Smooth muscle cell (in vitro differentiated cells): ENCODE results near the gene ZNF581. TPM values are rescaled to one million over a fixed set of nuclear protein-coding genes. Genes with fewer than 3 reads are reported as not detected.

Experiments used
- DNase-seq: peaks from one replicate; lab custom pipeline; 2025; ENCODE audit not compliant: unreplicated experiment; lab: John Stamatoyannopoulos, UW
- H2AFZ ChIP-seq: fragments of 200-600 bp; sonication (generic); 2 replicates; pipeline ENCODE4 v1.6.0; 2016; ENCODE audit warnings: antibody characterized with exemption, low read depth, mild to moderate bottlenecking
- H3F3A ChIP-seq: fragments of 200-600 bp; sonication (generic); 2 replicates; pipeline ENCODE4 v1.6.0; 2017; ENCODE audit warnings: antibody characterized with exemption, low read depth
- H3K27ac ChIP-seq: fragments of 200-600 bp; sonication (generic); 2 replicates; pipeline ENCODE4 v1.5.1; 2016; ENCODE audit warnings: low read depth, mild to moderate bottlenecking
- H3K27me3 ChIP-seq: fragments of 200-600 bp; sonication (generic); 2 replicates; pipeline ENCODE4 v1.6.1; 2016; ENCODE audit warnings: low read depth, mild to moderate bottlenecking
- H3K36me3 ChIP-seq: fragments of 200-600 bp; sonication (generic); 2 replicates; pipeline ENCODE4 v1.5.1; 2016; ENCODE audit warnings: low read depth
- H3K4me1 ChIP-seq: fragments of 200-600 bp; sonication (generic); 2 replicates; pipeline ENCODE4 v1.5.1; 2016; ENCODE audit warnings: low read depth
- H3K4me2 ChIP-seq: fragments of 200-600 bp; sonication (generic); 2 replicates; pipeline ENCODE4 v1.6.0; 2016; ENCODE audit warnings: mild to moderate bottlenecking
- H3K4me3 ChIP-seq: fragments of 200-600 bp; sonication (generic); 2 replicates; pipeline ENCODE4 v1.5.1; 2016; ENCODE audit warnings: mild to moderate bottlenecking
- H3K79me2 ChIP-seq: fragments of 200-600 bp; sonication (generic); 2 replicates; pipeline ENCODE4 v1.6.0; 2016; ENCODE audit warnings: low read depth, mild to moderate bottlenecking
- H3K9ac ChIP-seq: fragments of 200-600 bp; sonication (generic); 2 replicates; pipeline ENCODE4 v1.6.0; 2016; ENCODE audit warnings: low read depth
- H3K9me3 ChIP-seq: fragments of 200-600 bp; sonication (generic); replicated peaks from 2 replicates; pipeline ENCODE4 v1.5.1; 2016; ENCODE audit warnings: low read depth
- H4K20me1 ChIP-seq: fragments of 200-600 bp; sonication (generic); 2 replicates; pipeline ENCODE4 v1.6.0; 2016; ENCODE audit warnings: low read depth
- WGBS: methylation state at CpG from one replicate; pipeline ENCODE4 v1.1.7; 2016; ENCODE audit warnings: low lambda C conversion rate; 5-methylcytosine and 5-hydroxymethylcytosine counted together
- polyA plus RNA-seq: library from polyadenylated mRNA; unstranded; fragments of >200 nt; fragmentation: Nextera tagmentation; extraction: Ambion mirVana; gene quantifications from 2 replicates; pipeline ENCODE4 v1.2.1, GENCODE V29; 2016
- total RNA-seq: library from RNA; depleted of rRNA; stranded (reverse); fragments of >200 nt; gene quantifications from 2 replicates; pipeline ENCODE4 v1.2.3, GENCODE V29; 2014
- TF ChIP-seq, protein P1 (sequence below): fragments of 200-600 bp; sonication (generic); IDR thresholded peaks from 2 replicates; pipeline ENCODE4 v1.5.1; 2017; ENCODE audit warnings: borderline replicate concordance, mild to moderate bottlenecking, antibody characterized with exemption; ENCODE audit not compliant: insufficient read depth, poor library complexity, severe bottlenecking

ZNF581 gene
- total and polyA plus RNA-seq, 2 experiments from 2014 or later = 10.0 to 21.4 TPM

DNA sequence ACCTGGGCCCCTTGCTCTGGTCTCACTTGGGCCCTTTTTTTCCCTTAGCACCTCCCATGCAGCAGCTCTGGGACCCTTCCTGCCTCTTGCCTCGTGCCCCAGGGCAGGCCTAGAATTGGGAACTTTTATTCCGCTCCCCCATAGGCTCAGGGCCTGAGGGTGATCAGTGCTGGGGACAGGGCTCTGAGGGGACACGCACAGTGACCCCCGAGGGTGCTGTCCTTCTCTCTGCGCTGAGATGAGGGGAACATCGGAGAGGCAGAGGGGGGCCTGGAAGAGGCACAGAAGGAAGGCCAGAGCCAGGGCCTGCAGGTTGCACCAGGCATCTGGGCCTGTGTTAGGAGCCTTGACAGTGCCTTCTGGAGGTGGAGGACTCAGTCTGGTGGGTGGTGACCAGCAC is 42.3 kb downstream of the ZNF581 start:
- TF ChIP-seq, protein P1, sequence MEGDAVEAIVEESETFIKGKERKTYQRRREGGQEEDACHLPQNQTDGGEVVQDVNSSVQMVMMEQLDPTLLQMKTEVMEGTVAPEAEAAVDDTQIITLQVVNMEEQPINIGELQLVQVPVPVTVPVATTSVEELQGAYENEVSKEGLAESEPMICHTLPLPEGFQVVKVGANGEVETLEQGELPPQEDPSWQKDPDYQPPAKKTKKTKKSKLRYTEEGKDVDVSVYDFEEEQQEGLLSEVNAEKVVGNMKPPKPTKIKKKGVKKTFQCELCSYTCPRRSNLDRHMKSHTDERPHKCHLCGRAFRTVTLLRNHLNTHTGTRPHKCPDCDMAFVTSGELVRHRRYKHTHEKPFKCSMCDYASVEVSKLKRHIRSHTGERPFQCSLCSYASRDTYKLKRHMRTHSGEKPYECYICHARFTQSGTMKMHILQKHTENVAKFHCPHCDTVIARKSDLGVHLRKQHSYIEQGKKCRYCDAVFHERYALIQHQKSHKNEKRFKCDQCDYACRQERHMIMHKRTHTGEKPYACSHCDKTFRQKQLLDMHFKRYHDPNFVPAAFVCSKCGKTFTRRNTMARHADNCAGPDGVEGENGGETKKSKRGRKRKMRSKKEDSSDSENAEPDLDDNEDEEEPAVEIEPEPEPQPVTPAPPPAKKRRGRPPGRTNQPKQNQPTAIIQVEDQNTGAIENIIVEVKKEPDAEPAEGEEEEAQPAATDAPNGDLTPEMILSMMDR = no peak
- H3K27ac ChIP-seq = no peak overlapping the region
- no peak overlapping the region for H2AFZ ChIP-seq
- no peaks in the 10 kb centered on the region for H3K27me3 ChIP-seq
- no peaks in the 10 kb centered on the region for H3K36me3 ChIP-seq
- peaks cover 97% of the 10 kb centered on the region for H4K20me1 ChIP-seq
- H3K79me2 ChIP-seq = peaks cover 55% of the 10 kb centered on the region
- no peak for DNase-seq
- 98% methylated on average over 6 of the region's 6 CpGs for WGBS
- H3K9ac ChIP-seq = no peak overlapping the region
- no peaks in the 10 kb centered on the region for H3K9me3 ChIP-seq
- H3K4me3 ChIP-seq = no peak overlapping the region
- H3F3A ChIP-seq = no peaks in the 10 kb centered on the region
- no peaks in the 10 kb centered on the region for H3K4me1 ChIP-seq
- no peak overlapping the region for H3K4me2 ChIP-seq

DNA sequence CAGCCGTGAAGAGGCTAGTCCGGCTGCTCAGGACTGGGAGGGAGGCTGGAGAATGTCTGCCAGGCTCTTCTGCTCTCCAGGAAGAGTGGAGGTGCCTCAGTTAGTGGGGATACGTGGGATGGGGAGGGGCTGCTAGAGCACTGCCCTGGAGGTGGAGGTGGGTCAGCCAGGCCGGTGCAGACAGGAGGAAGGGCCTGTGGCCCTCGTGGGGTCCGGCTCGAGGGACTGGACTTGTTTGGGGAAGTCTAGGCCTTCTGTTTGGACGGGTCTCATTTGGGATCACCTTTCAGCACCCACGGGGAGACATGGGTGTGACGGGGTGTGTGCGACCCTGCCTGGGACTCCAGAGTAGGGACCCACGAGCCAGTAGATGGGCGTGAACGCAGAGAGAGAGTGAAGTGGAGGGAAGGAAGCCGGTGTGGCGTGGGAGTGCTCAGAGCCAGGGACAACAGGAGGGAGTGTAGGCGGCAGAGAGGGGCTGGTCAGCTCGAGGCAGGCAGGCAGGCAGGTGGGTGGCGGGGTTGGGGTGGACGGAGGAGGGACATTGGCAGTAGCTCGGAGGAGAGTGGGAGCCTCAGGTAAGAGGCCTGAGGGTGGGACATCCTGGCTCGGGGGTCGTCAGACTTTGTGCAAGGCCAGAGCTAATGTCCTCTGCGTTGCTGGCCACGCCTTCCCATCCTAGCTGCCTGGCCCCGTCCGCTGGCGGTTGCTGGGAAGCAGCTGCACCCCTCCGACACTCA is 43.0 kb downstream of the ZNF581 start:
- Histone ChIP-seq H3K36me3 (no peaks in the 10 kb centered on the region), H3K9me3 (no peaks in the 10 kb centered on the region), H2AFZ (no peak overlapping the region), H3K4me1 (no peaks in the 10 kb centered on the region), H3K4me2 (no peak overlapping the region), H3K27me3 (no peaks in the 10 kb centered on the region), H3K9ac (no peak overlapping the region), H3K27ac (no peak overlapping the region), H3F3A (no peaks in the 10 kb centered on the region), H3K4me3 (no peak overlapping the region), H4K20me1 (peaks cover 90% of the 10 kb centered on the region), H3K79me2 (peaks cover 48% of the 10 kb centered on the region)
- TF ChIP-seq, protein P1 = no peak
- DNase-seq = no peak
- 99% methylated on average over 28 of the region's 29 CpGs for WGBS

GRCh38 chr19:55687281-55688201 is 44.1 kb downstream of the ZNF581 start:
- H3K79me2 ChIP-seq = peaks cover 38% of the 10 kb centered on the region
- H3K4me3 ChIP-seq = no peak overlapping the region
- no peak overlapping the region for H3K4me2 ChIP-seq
- no peak overlapping the region for H3K27ac ChIP-seq
- no peaks in the 10 kb centered on the region for H3F3A ChIP-seq
- H3K9me3 ChIP-seq = no peaks in the 10 kb centered on the region
- no peaks in the 10 kb centered on the region for H3K4me1 ChIP-seq
- H4K20me1 ChIP-seq = peaks cover 86% of the 10 kb centered on the region
- TF ChIP-seq, protein P1 = no peak
- DNase-seq = no peak
- H2AFZ ChIP-seq = no peak overlapping the region
- H3K27me3 ChIP-seq = no peaks in the 10 kb centered on the region
- WGBS = 98% methylated on average over 22 of the region's 22 CpGs
- no peaks in the 10 kb centered on the region for H3K36me3 ChIP-seq
- no peak overlapping the region for H3K9ac ChIP-seq
